Lower leg skin (tissue), 3 donors: ENCODE measurements around the gene KIAA0040.

Experiments used
- CTCF ChIP-seq, 3 donors: fragments of 450-650 bp; IDR thresholded peaks; one replicate each; pipeline ENCODE4 v1.5.1; 2016; ENCODE audit warnings: antibody characterized with exemption in 3 of 3, mild to moderate bottlenecking in 3 of 3, moderate library complexity in 2 of 3
- POLR2A ChIP-seq, 2 donors: fragments of 450-650 bp; IDR thresholded peaks; one replicate each; pipeline ENCODE4 v1.6.1; 2016 to 2017; ENCODE audit warnings: antibody characterized with exemption in 2 of 2, mild to moderate bottlenecking in 1 of 2, moderate library complexity in 1 of 2

DNA sequence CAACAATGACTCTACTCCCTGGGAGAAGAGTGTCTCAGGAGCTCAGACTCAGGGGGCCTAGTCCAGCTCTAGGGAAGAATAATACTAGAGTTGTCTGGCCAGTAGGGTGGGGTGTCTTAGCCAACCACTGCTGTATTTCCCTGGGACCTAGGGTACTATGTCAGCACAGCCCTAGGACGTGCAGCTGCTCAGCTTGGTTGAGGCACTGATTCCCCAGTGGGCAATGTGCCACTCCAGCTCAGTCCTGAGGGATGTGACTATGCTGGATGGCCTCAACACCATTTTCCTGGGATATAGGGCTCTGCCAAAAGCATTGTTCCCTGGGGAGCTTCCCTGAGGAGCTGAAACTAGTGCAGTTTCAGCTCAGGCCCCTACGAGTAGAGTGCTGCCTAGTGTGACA, 77.6 kb downstream of the KIAA0040 start:
- no peak for TF ChIP-seq CTCF (IDR thresholded peaks at IDR 0.05)
- no peak for TF ChIP-seq POLR2A (IDR thresholded peaks at IDR 0.05)
